ENCODE results near the gene PBRM1. TPM values are rescaled to one million over a fixed set of nuclear protein-coding genes. Genes with fewer than 3 reads are reported as not detected.

Gene PBRM1
- total RNA-seq, result 100 to 1,000 TPM in 2 of 4 donors, 10 to 100 TPM in 2; 60.3 to 335 (median 134) TPM

GRCh38 chr3:52685709-52686691 lies at the start of gene PBRM1, which contains the start of gene GNL3:
Gene PBRM1, minus strand, starts transcription at chr3:52685913.
Gene GNL3, plus strand, starts transcription at chr3:52686032. Its CDS starts 61 bp downstream, at chr3:52686093.
- intact Hi-C loops (cut with DNase I; ENCODE audit: low total_unique reads), result no loop called here
- Histone ChIP-seq H3K36me3 (peaks cover 0 to 38% (median 17%) of the 10 kb centered on the region in 4 donors), H3K27ac (peak within 1 kb of the TSS; percentile 95 to 99 (median 96)), H3K4me3 (peak within 1 kb of the TSS; percentile 64 to 81 (median 72)), H3K27me3 (no peaks in the 10 kb centered on the region), H3K4me1 (peaks cover 5 to 45% (median 33%) of the 10 kb centered on the region in 4 donors), H3K9me3 (no peaks in the 10 kb centered on the region)
- DNase-seq, result peak; percentile 95
- in situ Hi-C loops (cut with MboI; ENCODE audit: low pct_ligation_motif_present in 1 of 4, low pct_unique_long_range_greater_than_20kb in 1 of 4, low sequenced_read_pairs in 3 of 4), result no loop called here
- 0 to 1% methylated on average over 10 to 60 of the region's 82 CpGs for WGBS, 2 donors (ENCODE audit: low coverage in 1 of 2)
- TF ChIP-seq POLR2A (IDR thresholded peaks at IDR 0.05), result peak; percentile 73
- TF ChIP-seq POLR2AphosphoS5 (IDR thresholded peaks at IDR 0.05), result peak; percentile 92 to 96 (median 94)
- TF ChIP-seq, protein P1, sequence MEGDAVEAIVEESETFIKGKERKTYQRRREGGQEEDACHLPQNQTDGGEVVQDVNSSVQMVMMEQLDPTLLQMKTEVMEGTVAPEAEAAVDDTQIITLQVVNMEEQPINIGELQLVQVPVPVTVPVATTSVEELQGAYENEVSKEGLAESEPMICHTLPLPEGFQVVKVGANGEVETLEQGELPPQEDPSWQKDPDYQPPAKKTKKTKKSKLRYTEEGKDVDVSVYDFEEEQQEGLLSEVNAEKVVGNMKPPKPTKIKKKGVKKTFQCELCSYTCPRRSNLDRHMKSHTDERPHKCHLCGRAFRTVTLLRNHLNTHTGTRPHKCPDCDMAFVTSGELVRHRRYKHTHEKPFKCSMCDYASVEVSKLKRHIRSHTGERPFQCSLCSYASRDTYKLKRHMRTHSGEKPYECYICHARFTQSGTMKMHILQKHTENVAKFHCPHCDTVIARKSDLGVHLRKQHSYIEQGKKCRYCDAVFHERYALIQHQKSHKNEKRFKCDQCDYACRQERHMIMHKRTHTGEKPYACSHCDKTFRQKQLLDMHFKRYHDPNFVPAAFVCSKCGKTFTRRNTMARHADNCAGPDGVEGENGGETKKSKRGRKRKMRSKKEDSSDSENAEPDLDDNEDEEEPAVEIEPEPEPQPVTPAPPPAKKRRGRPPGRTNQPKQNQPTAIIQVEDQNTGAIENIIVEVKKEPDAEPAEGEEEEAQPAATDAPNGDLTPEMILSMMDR (IDR thresholded peaks at IDR 0.05), result no peak
- TF ChIP-seq EP300 (IDR thresholded peaks at IDR 0.05; ENCODE audit: low read depth), result no peak

- no peak overlapping the region for H3K27ac ChIP-seq
- H3K4me1 ChIP-seq, result no peaks in the 10 kb centered on the region
- H3K27me3 ChIP-seq, result no peaks in the 10 kb centered on the region
- no peak for DNase-seq
- H3K4me3 ChIP-seq, result no peak overlapping the region
- peaks cover 0 to 3% of the 10 kb centered on the region in 2 donors for H3K9me3 ChIP-seq
- H3K36me3 ChIP-seq, result peaks cover 0 to 76% (median 9%) of the 10 kb centered on the region in 4 donors
- in situ Hi-C loops (cut with MboI; ENCODE audit: low pct_ligation_motif_present in 1 of 4, low pct_unique_long_range_greater_than_20kb in 1 of 4, low sequenced_read_pairs in 3 of 4) (loop anchor here in 1 of 4 donors (25.0 kb wide), 1 partner anchor 329 kb away; no protein-coding TSS in a partner anchor), intact Hi-C loops (cut with DNase I; ENCODE audit: low total_unique reads) (no loop called here)
- 86 to 96% methylated on average over 9 to 10 of the region's 10 CpGs for WGBS, 2 donors (ENCODE audit: low coverage in 1 of 2)
- no peak for TF ChIP-seq EP300 (IDR thresholded peaks at IDR 0.05; ENCODE audit: low read depth)
- no peak for TF ChIP-seq POLR2A (IDR thresholded peaks at IDR 0.05)
- no peak for TF ChIP-seq POLR2AphosphoS5 (IDR thresholded peaks at IDR 0.05)
- TF ChIP-seq, protein P1 (IDR thresholded peaks at IDR 0.05), result no peak
These were observed 47.7 kb upstream of the PBRM1 start for GRCh38 chr3:52733256-52733891.

- in situ Hi-C loops (cut with MboI; ENCODE audit: low pct_ligation_motif_present in 1 of 4, low pct_unique_long_range_greater_than_20kb in 1 of 4, low sequenced_read_pairs in 3 of 4), result loop anchor here in 1 of 4 donors (25.0 kb wide), 1 partner anchor 331 kb away; no protein-coding TSS in a partner anchor
- intact Hi-C loops (cut with DNase I; ENCODE audit: low total_unique reads), result no loop called here
- 73 to 89% methylated on average over 7 to 14 of the region's 14 CpGs for WGBS, 2 donors (ENCODE audit: low coverage in 1 of 2)
These were observed 45.9 kb upstream of the PBRM1 start for GRCh38 chr3:52731590-52731989.

More at GRCh38 chr3:52731590-52731989, 45.9 kb upstream of the PBRM1 start:
- TF ChIP-seq, protein P1 (IDR thresholded peaks at IDR 0.05), result no peak
- no peak for TF ChIP-seq POLR2A (IDR thresholded peaks at IDR 0.05)
- no peak for TF ChIP-seq EP300 (IDR thresholded peaks at IDR 0.05; ENCODE audit: low read depth)
- TF ChIP-seq POLR2AphosphoS5 (IDR thresholded peaks at IDR 0.05), result no peak
- no peak overlapping the region for H3K4me3 ChIP-seq
- peaks cover 0 to 3% of the 10 kb centered on the region in 2 donors for H3K9me3 ChIP-seq
- DNase-seq, result no peak
- H3K36me3 ChIP-seq, result peaks cover 0 to 62% (median 5%) of the 10 kb centered on the region in 4 donors
- no peaks in the 10 kb centered on the region for H3K27me3 ChIP-seq
- H3K27ac ChIP-seq, result no peak overlapping the region
- no peaks in the 10 kb centered on the region for H3K4me1 ChIP-seq
